GM12878 (cell line): ENCODE measurements around the gene FAM131B.

Experiments
- ATF3 ChIP-seq: IDR thresholded peaks from 2 replicates; pipeline ENCODE4 v1.6.1; 2011; ENCODE audit warnings: low read depth, mild to moderate bottlenecking, low read length, moderate library complexity, borderline replicate concordance; ENCODE audit errors: extremely low read depth
- CTCF ChIP-seq, 3 experiments: IDR thresholded peaks in 2 of 3; conservative IDR thresholded peaks in 1 of 3; 2 replicates each; pipeline ENCODE4 v1.5.1; 2011; ENCODE audit warnings: low read depth in 3 of 3, low read length in 3 of 3, mild to moderate bottlenecking in 3 of 3, control low read depth in 2 of 3, moderate library complexity in 2 of 3, inconsistent platforms in 1 of 3, mixed read lengths in 1 of 3; ENCODE audit not compliant: control insufficient read depth in 2 of 3, insufficient read depth in 1 of 3; ENCODE audit errors: extremely low read depth in 1 of 3
- EP300 ChIP-seq, 2 experiments: fragments of 150-350 bp in 1 of 2; IDR thresholded peaks; 2 replicates each; pipeline ENCODE4 v1.6.1; 2011 to 2012; ENCODE audit warnings: low read depth in 2 of 2, low read length in 2 of 2, borderline replicate concordance in 1 of 2, improper control_type of control experiment in 1 of 2, inconsistent platforms in 1 of 2; ENCODE audit not compliant: control insufficient read depth in 1 of 2
- MXI1 ChIP-seq: fragments of 150-350 bp; IDR thresholded peaks from 2 replicates; pipeline ENCODE4 v1.6.1; 2011; ENCODE audit warnings: low read depth, mild to moderate bottlenecking, inconsistent platforms, low read length, improper control_type of control experiment
- PBX3 ChIP-seq: IDR thresholded peaks from 2 replicates; pipeline ENCODE4 v1.6.1; 2011; ENCODE audit warnings: mild to moderate bottlenecking, low read depth, low read length, moderate library complexity; ENCODE audit not compliant: insufficient replicate concordance
- POLR2AphosphoS5 ChIP-seq: IDR thresholded peaks from 2 replicates; pipeline ENCODE4 v1.6.1; 2011; ENCODE audit warnings: mild to moderate bottlenecking, low read length, inconsistent platforms

GRCh38 chr7:143320620-143321019 lies 41.9 kb downstream of the FAM131B start:
- TF ChIP-seq CTCF (IDR thresholded peaks at IDR 0.05 in 2 of 3, conservative IDR thresholded peaks at IDR 0.05 in 1 of 3; ENCODE audit: control insufficient read depth in 2 of 3, extremely low read depth in 1 of 3, insufficient read depth in 1 of 3, low read depth in 3 of 3, low read length in 3 of 3) (no peak), EP300 (IDR thresholded peaks at IDR 0.05; ENCODE audit: borderline replicate concordance in 1 of 2, control insufficient read depth in 1 of 2, low read depth in 2 of 2, low read length in 2 of 2) (no peak), POLR2AphosphoS5 (no peak), ATF3 (no peak), PBX3 (no peak), MXI1 (no peak)
